22Rv1 (cell line): ENCODE results near the gene TNPO3.

Source experiments
- CTCF ChIP-seq: fragments of 450-650 bp; IDR thresholded peaks from 2 replicates; pipeline ENCODE4 v1.5.1; 2017; ENCODE audit warnings: mild to moderate bottlenecking
- ZFX ChIP-seq: fragments of 450-650 bp; IDR thresholded peaks from 2 replicates; pipeline ENCODE4 v1.6.1; 2017; ENCODE audit warnings: antibody characterized with exemption, borderline replicate concordance

- TF ChIP-seq CTCF (no peak), ZFX (no peak)
Measured at GRCh38 chr7:129047761-129048160, 7.2 kb downstream of the TNPO3 start.
